GM08714 (cell line): ENCODE measurements around the gene RYR1.
"Not testable (repeated sequence)": the region's sequence is repeated elsewhere in the genome, so short reads cannot be mapped to it uniquely, and the experiment has no call there.

Experiments
- H3K4me3 ChIP-seq: fragments of 200-500 bp; sonication (Bioruptor generic); 2 replicates; pipeline ENCODE4 v1.5.1; 2014; ENCODE audit warnings: mild to moderate bottlenecking, low read length, inconsistent platforms
- ZNF274 ChIP-seq: IDR thresholded peaks from 2 replicates; pipeline ENCODE4 v1.6.1; 2012; ENCODE audit warnings: mild to moderate bottlenecking, low read depth, low read length

Gene RYR1

DNA sequence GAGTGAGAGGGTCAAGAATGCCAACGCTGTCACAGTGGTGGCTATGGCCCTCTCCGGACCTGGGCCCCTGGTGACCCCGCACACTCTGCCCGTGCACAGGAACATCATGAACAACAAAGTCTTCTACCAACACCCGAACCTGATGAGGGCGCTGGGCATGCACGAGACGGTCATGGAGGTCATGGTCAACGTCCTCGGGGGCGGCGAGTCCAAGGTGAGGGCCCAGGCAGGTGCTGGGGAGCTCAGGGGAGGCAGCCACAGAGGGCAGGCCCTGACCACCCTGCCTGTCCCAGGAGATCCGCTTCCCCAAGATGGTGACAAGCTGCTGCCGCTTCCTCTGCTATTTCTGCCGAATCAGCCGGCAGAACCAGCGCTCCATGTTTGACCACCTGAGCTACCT lies 62.6 kb downstream of the RYR1 start:
- no peak for TF ChIP-seq ZNF274
- H3K4me3 ChIP-seq = no peak overlapping the region

- H3K4me3 ChIP-seq = no peak overlapping the region
- TF ChIP-seq ZNF274 = no peak
Observed at GRCh38 chr19:38496603-38497487, 63.4 kb downstream of the RYR1 start.

DNA sequence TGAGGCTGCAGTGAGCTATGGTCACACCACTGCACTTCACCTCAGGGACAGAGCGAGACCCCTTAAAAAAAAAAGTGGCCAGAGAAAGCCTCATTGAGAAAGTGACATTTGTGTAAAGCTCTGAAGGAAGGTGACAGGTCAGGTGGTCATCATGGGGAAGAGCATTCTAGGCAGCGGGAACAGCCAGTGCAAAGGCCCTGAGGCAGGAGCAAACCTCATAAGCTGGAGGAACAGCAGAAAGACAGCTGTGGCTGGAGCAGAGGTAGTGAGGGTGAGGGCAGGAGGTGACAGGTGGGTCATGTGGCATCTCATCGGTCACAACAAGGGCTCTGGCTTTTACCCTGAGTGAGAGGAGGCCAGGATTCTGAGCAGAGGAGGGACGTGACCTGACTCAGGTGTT lies 64.4 kb downstream of the RYR1 start:
- no peak for TF ChIP-seq ZNF274
- H3K4me3 ChIP-seq = no peak overlapping the region

- no peak for TF ChIP-seq ZNF274
- H3K4me3 ChIP-seq = no peak overlapping the region
Observed at GRCh38 chr19:38499532-38499931, 66.0 kb downstream of the RYR1 start.

DNA sequence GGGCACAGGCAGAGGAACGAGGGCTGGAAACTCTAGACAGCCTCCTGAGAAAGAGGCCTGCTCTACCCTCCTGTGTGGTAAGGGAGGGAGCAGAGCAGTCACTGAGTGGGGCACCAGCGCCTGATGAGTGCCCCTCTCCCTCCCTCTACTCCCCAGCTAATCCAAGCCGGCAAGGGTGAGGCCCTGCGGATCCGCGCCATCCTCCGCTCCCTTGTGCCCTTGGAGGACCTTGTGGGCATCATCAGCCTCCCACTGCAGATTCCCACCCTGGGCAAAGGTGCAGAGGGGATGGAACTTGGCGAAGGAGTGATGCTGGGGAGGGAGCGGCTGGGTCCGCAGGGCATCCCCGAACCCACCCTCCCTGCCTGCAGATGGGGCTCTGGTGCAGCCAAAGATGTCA lies 67.0 kb downstream of the RYR1 start:
- H3K4me3 ChIP-seq = no peak overlapping the region
- TF ChIP-seq ZNF274 = no peak

GRCh38 chr19:38502410-38503076 lies 69.1 kb downstream of the RYR1 start:
- TF ChIP-seq ZNF274 = no peak
- H3K4me3 ChIP-seq = no peak overlapping the region

GRCh38 chr19:38503077-38503410 lies 69.6 kb downstream of the RYR1 start:
- no peak overlapping the region for H3K4me3 ChIP-seq
- no peak for TF ChIP-seq ZNF274

GRCh38 chr19:38505958-38506357 lies 72.5 kb downstream of the RYR1 start:
- H3K4me3 ChIP-seq = no peak overlapping the region
- TF ChIP-seq ZNF274 = no peak

DNA sequence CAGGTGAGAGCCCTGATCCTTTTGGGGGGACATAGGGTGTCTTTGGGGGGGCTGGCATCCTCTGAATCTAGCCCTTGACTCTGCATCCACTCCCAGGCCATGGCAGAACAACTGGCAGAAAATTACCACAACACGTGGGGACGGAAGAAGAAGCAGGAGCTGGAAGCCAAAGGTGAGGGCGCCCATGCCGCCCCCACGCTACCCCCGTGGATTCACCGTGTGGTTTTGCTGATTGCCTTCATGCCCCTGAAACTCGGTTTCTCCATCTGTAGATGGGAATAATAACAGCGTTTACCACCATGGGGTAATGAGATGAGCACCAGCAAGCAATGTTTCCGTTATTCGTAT lies 72.9 kb downstream of the RYR1 start:
- TF ChIP-seq ZNF274 = no peak
- H3K4me3 ChIP-seq = no peak overlapping the region

DNA sequence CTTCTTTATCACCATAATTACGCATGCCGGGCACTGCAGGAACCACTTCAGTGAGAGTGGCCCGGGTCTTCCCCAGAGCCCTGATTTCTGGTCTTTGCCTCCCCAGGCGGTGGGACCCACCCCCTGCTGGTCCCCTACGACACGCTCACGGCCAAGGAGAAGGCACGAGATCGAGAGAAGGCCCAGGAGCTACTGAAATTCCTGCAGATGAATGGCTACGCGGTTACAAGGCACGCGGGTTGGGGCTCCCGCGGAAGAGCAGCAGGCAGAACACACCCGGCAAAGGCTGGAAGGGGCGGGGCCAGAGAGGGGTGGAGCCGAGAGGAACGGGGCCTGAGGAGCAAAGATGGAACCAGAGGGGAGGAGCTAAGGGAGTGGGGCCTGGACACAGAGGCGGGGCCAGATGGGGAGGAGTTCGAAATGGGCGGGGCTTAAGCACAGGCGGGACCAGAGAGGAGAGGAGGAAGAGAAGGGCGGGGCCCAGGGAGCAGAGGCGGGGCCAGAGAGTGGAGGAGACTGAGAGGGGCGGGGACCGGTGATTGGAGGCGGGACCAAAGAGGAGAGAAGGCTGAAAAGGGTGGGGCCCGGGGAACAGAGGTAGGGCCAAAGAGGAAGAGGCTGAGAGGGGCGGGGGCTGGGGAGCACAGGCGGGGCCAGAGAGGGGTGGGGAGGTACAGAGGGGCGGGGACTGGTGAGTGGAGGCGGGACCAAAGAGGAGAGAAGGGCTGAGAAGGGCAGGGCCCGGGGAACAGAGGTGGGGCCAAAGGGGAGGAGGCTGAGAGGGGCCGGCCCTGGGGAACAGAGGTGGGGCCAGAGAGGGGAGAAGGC lies 73.4 kb downstream of the RYR1 start:
- H3K4me3 ChIP-seq = no peak overlapping the region
- TF ChIP-seq ZNF274 = no peak

DNA sequence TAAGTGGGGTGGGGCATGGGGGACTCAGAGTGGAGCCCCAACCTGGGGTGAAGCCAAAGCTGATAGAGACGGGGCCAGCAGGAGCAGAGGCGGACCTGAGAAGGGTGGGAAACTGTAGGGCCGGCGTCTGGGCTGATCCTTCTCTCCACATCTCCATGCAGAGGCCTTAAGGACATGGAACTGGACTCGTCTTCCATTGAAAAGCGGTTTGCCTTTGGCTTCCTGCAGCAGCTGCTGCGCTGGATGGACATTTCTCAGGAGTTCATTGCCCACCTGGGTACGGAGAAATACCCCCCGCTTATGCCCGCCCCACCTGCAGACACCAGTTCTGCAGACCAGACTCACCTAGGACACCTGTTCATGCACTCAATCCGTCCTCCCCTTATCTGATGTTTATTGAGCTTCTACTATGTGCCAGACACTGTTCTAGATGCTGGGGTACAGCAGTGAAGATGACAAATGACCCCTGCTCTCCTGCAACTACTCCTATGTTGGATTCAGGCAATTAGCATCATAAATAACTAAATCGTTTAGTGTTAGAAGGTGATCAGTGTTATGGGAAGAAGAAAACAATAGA lies 74.1 kb downstream of the RYR1 start:
- TF ChIP-seq ZNF274 = no peak

GRCh38 chr19:38508507-38508906 lies 75.0 kb downstream of the RYR1 start:
- no peak for TF ChIP-seq ZNF274
- no peak overlapping the region for H3K4me3 ChIP-seq

More for the DNA sequence above, 74.1 kb downstream of the RYR1 start:
- H3K4me3 ChIP-seq = no peak overlapping the region

DNA sequence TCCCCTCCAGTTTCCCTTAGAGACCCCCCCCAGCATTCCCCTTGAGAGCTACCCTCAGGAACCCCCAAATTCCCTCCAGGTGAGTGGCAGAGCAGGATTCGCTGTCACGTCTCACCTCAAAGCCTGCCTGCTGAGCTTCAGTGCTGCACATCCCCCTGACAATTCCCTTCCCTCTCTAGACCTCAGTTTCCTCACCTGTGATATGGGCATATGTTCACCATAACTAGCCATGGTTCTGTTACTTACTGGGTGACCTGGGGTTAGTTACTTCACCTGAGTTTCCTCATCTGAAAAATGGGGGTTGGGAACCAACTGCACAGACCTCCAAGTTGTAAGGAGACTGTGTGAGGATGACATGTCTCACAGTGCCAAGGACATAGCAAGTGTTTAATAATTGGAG lies 75.5 kb downstream of the RYR1 start:
- TF ChIP-seq ZNF274 = no peak
- H3K4me3 ChIP-seq = no peak overlapping the region

DNA sequence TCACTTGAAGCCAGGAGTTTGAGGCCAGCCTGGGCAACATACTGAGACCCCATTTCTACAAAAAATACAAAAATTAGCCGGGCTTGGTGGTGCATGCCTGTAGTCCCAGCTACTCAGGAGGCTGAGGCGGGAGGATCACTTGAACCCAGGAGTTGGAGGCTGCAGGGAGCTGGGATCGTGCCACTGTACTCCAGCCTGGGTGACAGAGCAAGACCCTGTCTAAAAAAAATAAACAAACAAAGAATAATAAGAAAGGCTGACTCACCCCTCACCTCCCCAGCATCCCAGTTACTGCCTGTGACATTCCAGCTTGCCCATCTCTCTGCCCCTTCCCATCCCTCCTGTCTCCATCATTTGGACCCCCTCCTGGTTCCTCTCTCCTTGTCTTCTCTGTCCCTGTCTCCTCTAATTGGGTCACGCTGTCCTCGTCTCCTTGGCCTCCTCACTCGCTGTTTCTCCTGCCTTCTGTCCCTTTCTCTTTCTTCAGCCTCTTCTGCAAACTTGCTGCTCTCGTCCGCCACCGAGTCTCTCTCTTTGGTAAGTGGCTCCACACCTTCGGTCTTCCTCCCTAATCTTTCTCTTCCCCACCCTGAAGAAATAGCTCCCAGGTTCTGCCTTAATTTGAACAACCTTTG lies 77.7 kb downstream of the RYR1 start:
- H3K4me3 ChIP-seq = no peak overlapping the region
- TF ChIP-seq ZNF274 = no peak

GRCh38 chr19:38512277-38512676 lies 78.8 kb downstream of the RYR1 start:
- no peak for TF ChIP-seq ZNF274
- no peak overlapping the region for H3K4me3 ChIP-seq

DNA sequence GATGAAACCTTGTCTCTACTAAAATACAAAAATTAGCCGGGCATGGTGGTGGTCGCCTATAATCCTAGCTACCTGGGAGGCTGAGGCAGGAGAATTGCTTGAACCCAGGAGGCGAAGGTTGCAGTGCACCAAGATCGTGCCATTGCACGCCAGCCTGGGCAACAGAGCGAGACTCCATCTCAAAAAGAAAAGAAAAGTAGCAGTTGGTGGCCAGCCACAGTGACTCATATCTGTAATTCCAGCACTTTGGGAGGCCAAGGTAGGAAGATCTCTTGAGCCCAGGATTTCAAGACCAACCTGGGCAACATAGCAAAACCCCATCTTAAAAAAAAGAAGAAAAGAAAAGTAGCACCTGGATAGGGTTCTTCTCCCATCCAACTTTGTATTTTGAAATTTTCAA lies 79.7 kb downstream of the RYR1 start:
- not testable (repeated sequence) for H3K4me3 ChIP-seq
